Pancreas (tissue), 10 donors: ENCODE data around the gene MRPL28. TPM values are rescaled to one million over a fixed set of nuclear protein-coding genes. Genes with fewer than 3 reads are reported as not detected.

ENCODE experiments used
- ATAC-seq, 4 donors: fragments of 200-7000 bp; cut with Tn5 transposase; one replicate each; pipeline versions ENCODE4 v1.8.0 to v1.9.1; 2020; ENCODE audit warnings: mild to moderate bottlenecking in 4 of 4, moderate library complexity in 4 of 4
- DNase-seq, 6 donors: peaks; one replicate each; pipeline ENCODE4 v3.0.0-alpha.2; 2020
- FAIRE-seq: peaks from 2 replicates; lab custom pipeline; 2012; peaks lifted over from hg19 to GRCh38; lab: Jason Lieb, UNC
- H3K27ac ChIP-seq, 4 donors: fragments of 200-600 bp; sonication (generic); 1 replicate in 3 of 4; 2 replicates in 1 of 4; pipeline versions ENCODE4 v1.5.0 to v1.8.0; 2020
- H3K27me3 ChIP-seq, 4 donors: fragments of 200-600 bp; one replicate each; pipeline ENCODE4 v1.8.0; 2021
- H3K36me3 ChIP-seq, 3 donors: fragments of 200-600 bp; sonication (generic) in 1 of 3; one replicate each; pipeline versions ENCODE4 v1.5.0 to v1.8.0; 2020 to 2021
- H3K4me1 ChIP-seq, 3 donors: fragments of 200-600 bp; one replicate each; pipeline ENCODE4 v1.8.0; 2021
- H3K4me3 ChIP-seq, 4 donors: fragments of 200-600 bp; sonication (generic) in 2 of 4; one replicate each; pipeline versions ENCODE4 v1.5.0 to v1.8.0; 2020 to 2021
- H3K9me3 ChIP-seq, 4 donors: fragments of 200-600 bp; one replicate each; pipeline ENCODE4 v1.8.0; 2021
- CTCF ChIP-seq, 4 donors: fragments of 200-600 bp; sonication (generic) in 3 of 4; IDR thresholded peaks; one replicate each; pipeline versions ENCODE4 v1.5.0 to v1.8.0; 2021; ENCODE audit warnings: antibody characterized with exemption in 4 of 4
- WGBS, 2 donors: extraction: QIAGEN DNeasy Blood & Tissue Kit; methylation state at CpG; one replicate each; pipeline ENCODE4 v1.1.7; 2013; 5-methylcytosine and 5-hydroxymethylcytosine counted together
- intact Hi-C, 3 donors: fragments of 100-400 bp; cut with DNase I; formaldehyde crosslinking; loops; one replicate each; pipeline versions ENCODE4 v1.11.1 to v1.14.2; 2022
- polyA plus RNA-seq, 2 donors: library from polyadenylated mRNA; stranded (reverse); fragments of 200-250 nt; gene quantifications; one replicate each; pipeline ENCODE4 v1.2.3, GENCODE V29; 2013
- total RNA-seq, 6 donors: library from RNA; stranded (reverse); fragmentation: NEBNext Ultra II Directional in 4 of 6; extraction: Animal tissue kit (Norgen Biotek cat#: 25700) in 4 of 6; gene quantifications; one replicate each; pipeline versions ENCODE4 v1.2.1 to v1.2.4, GENCODE V29; 2021 to 2023
- donor health status: healthy with polysubstance abuse.
- donor health status: DM: no; HTN: no; CAD: no; lungs with moderate emphysema.
- donor health status: DM: no; HTN: no; CAD: no.
- donor health status: control.
- donor health status: control.
- donor health status: Bipolar disorder and iron deficiency.
- donor health status: DM: yes; HTN: yes; CAD: no.
- donor health status: DM: no; HTN: no; CAD: no.
- donor health status: DM: no; HTN: no; CAD: no.
- donor health status: DM: yes; HTN: yes; CAD: no.

The MRPL28 gene
- total and polyA plus RNA-seq, 8 donors, result 9.2 to 65.4 (median 20.5) TPM

GRCh38 chr16:397135-397661 is 26.9 kb upstream of the MRPL28 start, which contains the start of gene NME4:
TSS of gene NME4 (plus strand) at chr16:397199. CDS start at chr16:397223, 24 bp downstream.
- no peaks in the 10 kb centered on the region for H3K9me3 ChIP-seq
- intact Hi-C loops, result no loop called here
- DNase-seq (peak in 3 of 6 donors; percentile 17 to 85 (median 57)), ATAC-seq (no peak), FAIRE-seq (no peak)
- peak within 1 kb of the TSS; percentile 37 to 54 (median 46) for H3K4me3 ChIP-seq
- no peaks in the 10 kb centered on the region for H3K27me3 ChIP-seq
- WGBS, 2 donors, result 0 to 5% methylated on average over 18 to 75 of the region's 75 CpGs
- H3K4me1 ChIP-seq, result peaks cover 0 to 7% (median 2%) of the 10 kb centered on the region in 3 donors
- H3K36me3 ChIP-seq, result no peaks in the 10 kb centered on the region
- peak within 1 kb of the TSS; percentile 28 to 63 (median 54) for H3K27ac ChIP-seq
- no peak for TF ChIP-seq CTCF (IDR thresholded peaks at IDR 0.05)

DNA sequence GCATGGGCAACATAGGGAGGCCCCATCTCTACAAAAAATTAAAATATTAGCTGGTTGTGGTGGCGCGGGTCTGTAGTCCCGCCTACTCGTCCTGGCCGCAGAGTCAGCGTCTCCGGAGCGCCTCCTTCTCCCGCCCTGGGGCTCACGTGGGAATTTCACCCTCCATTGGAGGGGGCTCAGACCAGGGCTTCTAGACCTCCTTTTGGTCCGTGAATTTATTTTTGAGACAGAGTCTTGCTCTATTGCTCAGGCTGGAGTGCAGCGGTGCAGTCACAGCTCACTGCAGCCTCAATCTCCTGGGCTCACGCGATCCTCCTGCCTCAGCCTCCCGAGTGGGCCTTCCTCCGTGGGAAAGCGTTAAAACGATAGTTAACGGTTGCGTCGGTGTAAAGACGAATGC is 26.3 kb upstream of the MRPL28 start:
- DNase-seq (peak in 1 of 6 donors; percentile 39), FAIRE-seq (no peak), ATAC-seq (no peak)
- H3K4me1 ChIP-seq, result peaks cover 0 to 7% (median 2%) of the 10 kb centered on the region in 3 donors
- peak overlapping the region in 2 of 4 donors; percentile 50 to 54 for H3K4me3 ChIP-seq
- H3K36me3 ChIP-seq, result no peaks in the 10 kb centered on the region
- no peaks in the 10 kb centered on the region for H3K27me3 ChIP-seq
- intact Hi-C loops, result no loop called here
- 26 to 45% methylated on average over 22 of the region's 22 CpGs for WGBS, 2 donors
- peak overlapping the region in 3 of 4 donors; percentile 28 to 37 (median 28) for H3K27ac ChIP-seq
- H3K9me3 ChIP-seq, result no peaks in the 10 kb centered on the region
- no peak for TF ChIP-seq CTCF (IDR thresholded peaks at IDR 0.05)

DNA sequence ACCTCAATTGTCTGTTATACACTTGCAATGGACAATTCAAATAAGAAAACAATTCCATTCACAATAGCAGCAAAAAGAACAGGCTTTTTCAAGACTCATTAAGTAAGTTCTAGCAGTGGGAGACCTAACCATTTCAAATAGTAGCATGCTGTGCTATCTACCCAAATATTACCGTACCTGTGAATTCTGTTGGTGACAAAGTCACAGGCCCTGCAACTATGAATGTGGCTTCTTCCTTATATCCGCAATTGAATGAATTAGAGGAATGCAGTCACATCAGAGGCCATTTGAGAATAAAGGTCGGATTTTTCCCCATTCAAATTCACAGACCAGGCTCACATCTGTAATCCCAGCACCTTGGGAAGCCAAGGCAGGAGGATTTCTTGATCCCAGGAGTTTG is 25.9 kb upstream of the MRPL28 start:
- H3K4me3 ChIP-seq, result peak overlapping the region in 1 of 4 donors; percentile 54
- H3K9me3 ChIP-seq, result no peaks in the 10 kb centered on the region
- FAIRE-seq (no peak), DNase-seq (no peak), ATAC-seq (no peak)
- TF ChIP-seq CTCF (IDR thresholded peaks at IDR 0.05), result no peak
- no peaks in the 10 kb centered on the region for H3K27me3 ChIP-seq
- no peaks in the 10 kb centered on the region for H3K36me3 ChIP-seq
- peak overlapping the region in 3 of 4 donors; percentile 28 to 37 (median 28) for H3K27ac ChIP-seq
- 37 to 43% methylated on average over 3 of the region's 3 CpGs for WGBS, 2 donors
- intact Hi-C loops, result no loop called here
- H3K4me1 ChIP-seq, result peaks cover 0 to 7% (median 2%) of the 10 kb centered on the region in 3 donors

DNA sequence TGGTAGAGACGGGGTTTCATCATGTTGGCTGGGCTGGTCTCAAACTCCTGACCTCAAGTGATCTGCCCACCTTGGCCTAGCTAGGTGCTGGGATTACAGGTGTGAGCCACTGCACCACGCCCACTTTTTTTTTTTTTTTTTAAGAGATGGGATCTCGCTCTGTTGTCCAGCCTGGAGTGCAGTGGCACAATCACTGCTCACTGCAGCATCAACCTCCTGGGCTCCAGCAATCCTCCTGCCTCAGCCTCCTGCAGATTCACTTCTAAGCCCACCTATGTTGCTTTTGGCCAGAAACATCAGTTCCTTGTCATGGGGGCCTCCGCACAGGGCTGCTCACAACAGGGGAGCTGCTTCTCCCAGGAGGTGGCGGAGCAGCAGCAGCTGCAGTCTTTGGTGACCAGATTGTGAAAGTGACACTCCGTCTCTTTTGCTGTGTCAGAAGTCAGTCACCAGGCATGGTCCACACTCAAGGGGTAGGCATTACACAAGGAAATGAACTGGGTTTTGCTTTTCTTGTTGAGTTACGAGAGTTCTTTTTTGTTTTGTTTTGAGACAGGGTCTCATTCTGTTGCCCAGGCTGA is 22.2 kb upstream of the MRPL28 start:
- Histone ChIP-seq H3K27ac (no peak overlapping the region), H3K4me3 (no peak overlapping the region), H3K27me3 (no peaks in the 10 kb centered on the region), H3K4me1 (peaks cover 0 to 4% (median 4%) of the 10 kb centered on the region in 3 donors), H3K36me3 (no peaks in the 10 kb centered on the region), H3K9me3 (no peaks in the 10 kb centered on the region)
- TF ChIP-seq CTCF (IDR thresholded peaks at IDR 0.05), result no peak
- FAIRE-seq, result no peak
- peak in 1 of 6 donors; percentile 4 for DNase-seq
- intact Hi-C loops, result no loop called here
- no peak for ATAC-seq
- 93 to 98% methylated on average over 7 of the region's 7 CpGs for whole genome bisulfite sequencing, 2 donors

DNA sequence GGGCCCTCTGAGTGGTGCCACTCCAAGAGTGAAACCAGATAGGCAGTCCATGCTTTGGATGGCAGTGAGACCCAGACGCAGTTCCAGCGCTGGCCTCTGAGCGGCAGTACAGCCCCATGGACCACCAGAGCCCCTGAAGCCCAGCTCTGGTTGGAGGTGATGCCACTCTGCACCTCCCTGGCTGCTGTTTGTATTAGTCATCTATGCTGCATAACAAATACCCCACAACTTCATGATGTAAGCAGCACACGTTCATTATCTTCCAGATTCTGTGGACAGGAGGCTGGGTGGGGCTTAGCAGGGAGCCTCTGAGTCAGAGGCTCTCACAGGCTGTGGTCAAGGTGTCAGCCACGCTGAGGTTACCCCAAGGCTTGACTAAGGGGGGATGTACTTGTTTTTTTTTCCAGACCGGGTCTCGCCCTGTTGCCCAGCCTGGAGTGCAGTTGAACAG is 21.6 kb upstream of the MRPL28 start:
- Histone ChIP-seq H3K4me1 (peaks cover 0 to 4% (median 4%) of the 10 kb centered on the region in 3 donors), H3K27me3 (no peaks in the 10 kb centered on the region), H3K9me3 (no peaks in the 10 kb centered on the region), H3K36me3 (no peaks in the 10 kb centered on the region), H3K27ac (no peak overlapping the region), H3K4me3 (no peak overlapping the region)
- intact Hi-C loops, result no loop called here
- FAIRE-seq (no peak), ATAC-seq (peak; percentile 57 to 81 (median 74)), DNase-seq (peak in 4 of 6 donors; percentile 32 to 75 (median 64))
- peak; percentile 22 to 51 (median 39) for TF ChIP-seq CTCF (IDR thresholded peaks at IDR 0.05)
- 74 to 79% methylated on average over 7 of the region's 7 CpGs for WGBS, 2 donors
